Panc1 (cell line): ENCODE data around the gene MAP7. TPM values are rescaled to one million over a fixed set of nuclear protein-coding genes. Genes with fewer than 3 reads are reported as not detected.

ENCODE experiments used
- ATAC-seq: fragments of 200-7000 bp; cut with Tn5 transposase; 2 replicates; pipeline ENCODE4 v1.9.1; 2020; ENCODE audit warnings: mild to moderate bottlenecking, moderate library complexity
- BruUV-seq: library from RNA; stranded (reverse); fragments of 400-500 nt; replicated peaks from 2 replicates; lab custom pipeline; 2021; lab: Mats Ljungman, UMichigan
- CTCF ChIA-PET: fragments of 300-600 bp; sonication (Branson Sonifier 250); formaldehyde crosslinking; loops from one replicate; lab custom pipeline; 2022; ENCODE audit warnings: antibody characterized with exemption; lab: Charles Lee
- POLR2A ChIA-PET: fragments of 300-600 bp; sonication (Branson Sonifier 250); formaldehyde crosslinking; loops from one replicate; lab custom pipeline; 2022; ENCODE audit warnings: antibody characterized with exemption; lab: Charles Lee
- DNase-seq: peaks from one replicate; pipeline ENCODE4 v3.0.0-alpha.2; 2010; ENCODE audit warnings: low read depth, low spot score
- H3K27ac ChIP-seq: 2 replicates; pipeline ENCODE4 v1.5.1; 2011; ENCODE audit warnings: mild to moderate bottlenecking, low read length, inconsistent platforms
- H3K27me3 ChIP-seq: fragments of 200-500 bp; sonication (Bioruptor generic); 2 replicates; pipeline ENCODE4 v1.6.0; 2014; ENCODE audit warnings: low read length, inconsistent platforms; ENCODE audit not compliant: control insufficient read depth, insufficient read depth
- H3K36me3 ChIP-seq: fragments of 200-500 bp; sonication (Bioruptor generic); 2 replicates; pipeline ENCODE4 v1.5.1; 2014; ENCODE audit warnings: inconsistent platforms, mild to moderate bottlenecking, low read length, moderate library complexity; ENCODE audit not compliant: control insufficient read depth, insufficient read depth
- H3K4me1 ChIP-seq: 2 replicates; pipeline ENCODE4 v1.5.1; 2011; ENCODE audit warnings: inconsistent platforms, mild to moderate bottlenecking, low read length, moderate library complexity; ENCODE audit not compliant: control insufficient read depth, insufficient read depth
- H3K4me3 ChIP-seq, 2 experiments: 2 replicates each; pipeline ENCODE4 v1.5.1; 2011 to 2012; ENCODE audit warnings: low read depth in 2 of 2, low read length in 2 of 2, mild to moderate bottlenecking in 2 of 2, inconsistent platforms in 1 of 2, moderate library complexity in 1 of 2
- H3K9me3 ChIP-seq: fragments of 200-500 bp; sonication (Bioruptor generic); 2 replicates; pipeline ENCODE4 v1.5.1; 2014; ENCODE audit warnings: low read depth, mild to moderate bottlenecking, inconsistent platforms, low read length, moderate library complexity; ENCODE audit not compliant: control insufficient read depth, insufficient read depth
- POLR2AphosphoS5 ChIP-seq: IDR thresholded peaks from 2 replicates; pipeline ENCODE4 v1.6.1; 2012; ENCODE audit warnings: mild to moderate bottlenecking, low read depth, low read length, moderate library complexity
- SIN3A ChIP-seq: IDR thresholded peaks from 2 replicates; pipeline ENCODE4 v1.6.1; 2012; ENCODE audit warnings: low read depth, mild to moderate bottlenecking, low read length, moderate library complexity, borderline replicate concordance; ENCODE audit not compliant: insufficient read depth
- TCF7L2 ChIP-seq: IDR thresholded peaks from 2 replicates; pipeline ENCODE4 v1.6.1; 2011; ENCODE audit warnings: mild to moderate bottlenecking, low read depth, low read length, inconsistent platforms
- in situ Hi-C: cut with HindIII; loops from 2 replicates; pipeline ENCODE4 v1.10.0; 2016; ENCODE audit warnings: low sequenced_read_pairs, low pct_unique_long_range_greater_than_20kb
- intact Hi-C: fragments of 100-400 bp; cut with micrococcal nuclease; formaldehyde crosslinking; loops from one replicate; pipeline ENCODE4 v1.10.0; 2022; ENCODE audit not compliant: unreplicated experiment
- total RNA-seq: library from RNA; stranded (reverse); gene quantifications from one replicate; pipeline ENCODE4 v1.2.1, GENCODE V29; 2021; ENCODE audit not compliant: unreplicated experiment
- TF ChIP-seq, protein P1 (sequence below): fragments of 450-650 bp; IDR thresholded peaks from 2 replicates; pipeline ENCODE4 v1.5.1; 2017; ENCODE audit warnings: mild to moderate bottlenecking
- TF ChIP-seq, protein P2 (sequence below), 2 experiments: IDR thresholded peaks; 2 replicates each; pipeline ENCODE4 v1.6.1; 2011 to 2012; ENCODE audit warnings: low read depth in 2 of 2, control low read depth in 1 of 2, low read length in 1 of 2, mild to moderate bottlenecking in 1 of 2, moderate library complexity in 1 of 2; ENCODE audit not compliant: insufficient read depth in 1 of 2

MAP7 gene
- total RNA-seq, 1 experiment from 2014 or later, result 1.8 TPM

DNA sequence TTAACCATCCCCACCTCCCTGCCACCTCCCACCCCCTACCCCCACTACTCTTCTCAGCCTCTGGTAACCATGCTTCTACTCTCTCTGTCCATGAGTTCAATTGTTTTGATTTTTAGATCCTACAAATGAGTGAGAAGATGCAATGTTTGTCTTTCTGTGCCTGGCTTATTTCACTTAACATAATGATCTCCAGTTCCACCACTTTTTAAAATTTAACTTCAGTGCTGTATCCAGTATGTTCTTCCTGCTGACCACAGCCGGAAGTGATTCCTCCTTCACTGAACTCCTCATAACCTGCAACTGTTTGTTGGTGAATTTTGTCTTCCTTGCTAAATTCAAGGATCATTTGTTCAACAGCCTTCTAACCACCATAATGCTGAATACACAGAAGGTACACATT is 3.9 kb downstream of the MAP7 start:
- BruUV-seq, result no TSS peak

DNA sequence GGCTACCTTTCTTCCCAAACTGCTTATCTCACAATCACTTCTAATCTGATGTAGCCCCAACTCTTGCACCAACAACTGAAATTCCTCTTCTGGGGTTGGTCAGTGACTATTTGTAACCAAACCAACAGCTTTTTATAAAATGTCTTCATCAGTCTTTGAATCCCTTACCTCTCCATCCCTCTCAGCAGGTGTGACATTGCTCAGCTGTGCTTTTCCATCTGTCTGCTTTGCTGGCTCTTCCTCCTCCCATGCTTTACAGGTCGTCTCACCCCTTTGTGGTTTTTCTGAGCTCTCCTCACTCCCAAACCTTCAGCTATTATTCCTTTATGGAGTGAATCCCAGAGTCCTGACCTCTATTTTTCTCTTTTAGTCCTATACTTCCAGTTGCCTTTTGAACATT is 5.9 kb downstream of the MAP7 start:
- Histone ChIP-seq H3K4me3 (no peak overlapping the region), H3K36me3 (no peaks in the 10 kb centered on the region), H3K9me3 (no peaks in the 10 kb centered on the region), H3K4me1 (no peaks in the 10 kb centered on the region), H3K27me3 (peaks cover 11% of the 10 kb centered on the region), H3K27ac (no peak overlapping the region)
- TF ChIP-seq, protein P1, sequence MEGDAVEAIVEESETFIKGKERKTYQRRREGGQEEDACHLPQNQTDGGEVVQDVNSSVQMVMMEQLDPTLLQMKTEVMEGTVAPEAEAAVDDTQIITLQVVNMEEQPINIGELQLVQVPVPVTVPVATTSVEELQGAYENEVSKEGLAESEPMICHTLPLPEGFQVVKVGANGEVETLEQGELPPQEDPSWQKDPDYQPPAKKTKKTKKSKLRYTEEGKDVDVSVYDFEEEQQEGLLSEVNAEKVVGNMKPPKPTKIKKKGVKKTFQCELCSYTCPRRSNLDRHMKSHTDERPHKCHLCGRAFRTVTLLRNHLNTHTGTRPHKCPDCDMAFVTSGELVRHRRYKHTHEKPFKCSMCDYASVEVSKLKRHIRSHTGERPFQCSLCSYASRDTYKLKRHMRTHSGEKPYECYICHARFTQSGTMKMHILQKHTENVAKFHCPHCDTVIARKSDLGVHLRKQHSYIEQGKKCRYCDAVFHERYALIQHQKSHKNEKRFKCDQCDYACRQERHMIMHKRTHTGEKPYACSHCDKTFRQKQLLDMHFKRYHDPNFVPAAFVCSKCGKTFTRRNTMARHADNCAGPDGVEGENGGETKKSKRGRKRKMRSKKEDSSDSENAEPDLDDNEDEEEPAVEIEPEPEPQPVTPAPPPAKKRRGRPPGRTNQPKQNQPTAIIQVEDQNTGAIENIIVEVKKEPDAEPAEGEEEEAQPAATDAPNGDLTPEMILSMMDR, result no peak
- TF ChIP-seq, protein P2, sequence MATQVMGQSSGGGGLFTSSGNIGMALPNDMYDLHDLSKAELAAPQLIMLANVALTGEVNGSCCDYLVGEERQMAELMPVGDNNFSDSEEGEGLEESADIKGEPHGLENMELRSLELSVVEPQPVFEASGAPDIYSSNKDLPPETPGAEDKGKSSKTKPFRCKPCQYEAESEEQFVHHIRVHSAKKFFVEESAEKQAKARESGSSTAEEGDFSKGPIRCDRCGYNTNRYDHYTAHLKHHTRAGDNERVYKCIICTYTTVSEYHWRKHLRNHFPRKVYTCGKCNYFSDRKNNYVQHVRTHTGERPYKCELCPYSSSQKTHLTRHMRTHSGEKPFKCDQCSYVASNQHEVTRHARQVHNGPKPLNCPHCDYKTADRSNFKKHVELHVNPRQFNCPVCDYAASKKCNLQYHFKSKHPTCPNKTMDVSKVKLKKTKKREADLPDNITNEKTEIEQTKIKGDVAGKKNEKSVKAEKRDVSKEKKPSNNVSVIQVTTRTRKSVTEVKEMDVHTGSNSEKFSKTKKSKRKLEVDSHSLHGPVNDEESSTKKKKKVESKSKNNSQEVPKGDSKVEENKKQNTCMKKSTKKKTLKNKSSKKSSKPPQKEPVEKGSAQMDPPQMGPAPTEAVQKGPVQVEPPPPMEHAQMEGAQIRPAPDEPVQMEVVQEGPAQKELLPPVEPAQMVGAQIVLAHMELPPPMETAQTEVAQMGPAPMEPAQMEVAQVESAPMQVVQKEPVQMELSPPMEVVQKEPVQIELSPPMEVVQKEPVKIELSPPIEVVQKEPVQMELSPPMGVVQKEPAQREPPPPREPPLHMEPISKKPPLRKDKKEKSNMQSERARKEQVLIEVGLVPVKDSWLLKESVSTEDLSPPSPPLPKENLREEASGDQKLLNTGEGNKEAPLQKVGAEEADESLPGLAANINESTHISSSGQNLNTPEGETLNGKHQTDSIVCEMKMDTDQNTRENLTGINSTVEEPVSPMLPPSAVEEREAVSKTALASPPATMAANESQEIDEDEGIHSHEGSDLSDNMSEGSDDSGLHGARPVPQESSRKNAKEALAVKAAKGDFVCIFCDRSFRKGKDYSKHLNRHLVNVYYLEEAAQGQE (IDR thresholded peaks at IDR 0.05; ENCODE audit: insufficient read depth in 1 of 2, low read depth in 2 of 2, low read length in 1 of 2), result no peak
- no peak for TF ChIP-seq SIN3A
- TF ChIP-seq POLR2AphosphoS5, result no peak
- TF ChIP-seq TCF7L2, result no peak
- intact Hi-C loops (no loop called here), in situ Hi-C loops (no loop called here)
- no peak for DNase-seq
- BruUV-seq, result no TSS peak
- ChIA-PET CTCF (no interaction called here), POLR2A (no interaction called here)
- ATAC-seq, result no peak

More for the DNA sequence above, 3.9 kb downstream of the MAP7 start:
- Histone ChIP-seq H3K27ac (no peak overlapping the region), H3K36me3 (no peaks in the 10 kb centered on the region; the same call in 1 of the 2 replicates), H3K9me3 (no peaks in the 10 kb centered on the region), H3K27me3 (peaks cover 14% of the 10 kb centered on the region), H3K4me1 (peaks cover 5% of the 10 kb centered on the region; the same call in 1 of the 2 replicates), H3K4me3 (no peak overlapping the region)
- ATAC-seq (no peak), DNase-seq (no peak)
- TF ChIP-seq, protein P1, result no peak
- no peak for TF ChIP-seq TCF7L2
- TF ChIP-seq SIN3A, result no peak
- TF ChIP-seq, protein P2 (IDR thresholded peaks at IDR 0.05; ENCODE audit: insufficient read depth in 1 of 2, low read depth in 2 of 2, low read length in 1 of 2), result no peak
- no peak for TF ChIP-seq POLR2AphosphoS5
- in situ Hi-C loops, result no loop called here
- POLR2A ChIA-PET, result no interaction called here
- CTCF ChIA-PET, result interaction anchor here (0.6 kb wide), 1 partner anchor 158 kb away, joined by 3 read pairs; no protein-coding TSS in a partner anchor
- intact Hi-C loops, result no loop called here
